ENCODE results near the gene PRRG2.

The PRRG2 gene

GRCh38 chr19:49560358-49560900 is 20.7 kb upstream of the PRRG2 start:
- TF ChIP-seq POLR2AphosphoS5 (IDR thresholded peaks at IDR 0.05; ENCODE audit: low read depth, low read length) (no peak), REST (IDR thresholded peaks at IDR 0.05; ENCODE audit: insufficient read depth in 1 of 2, low read depth in 2 of 2, low read length in 2 of 2) (no peak), FOXP2 (optimal IDR thresholded peaks at IDR 0.05; ENCODE audit: borderline replicate concordance, extremely low read depth, extremely low read length, insufficient read depth) (no peak), SIN3A (IDR thresholded peaks at IDR 0.05; ENCODE audit: borderline replicate concordance, insufficient read depth, low read length) (no peak), TAF1 (IDR thresholded peaks at IDR 0.05; ENCODE audit: borderline replicate concordance, insufficient read depth, low read length) (no peak)

DNA sequence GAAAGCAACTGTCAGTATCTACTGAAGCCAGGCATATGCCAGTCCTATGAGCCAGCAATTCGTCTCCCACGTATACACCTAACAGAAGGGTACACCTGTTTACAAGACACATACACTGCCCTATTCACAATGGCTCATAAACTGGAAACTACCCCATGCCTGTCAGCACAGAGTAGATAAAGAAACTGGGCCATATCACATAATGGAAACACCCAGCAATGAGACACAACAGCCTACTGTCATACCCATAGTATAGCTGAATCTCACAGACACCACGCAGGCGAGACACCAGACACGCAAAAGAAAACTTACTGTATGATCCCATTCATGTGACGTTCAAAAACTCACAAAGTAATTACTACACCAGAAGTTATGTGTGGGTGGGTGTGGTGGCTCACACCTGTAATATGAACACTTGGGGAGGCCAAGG is 16.5 kb upstream of the PRRG2 start:
- TF ChIP-seq FOXP2 (optimal IDR thresholded peaks at IDR 0.05; ENCODE audit: borderline replicate concordance, extremely low read depth, extremely low read length, insufficient read depth) (no peak), POLR2AphosphoS5 (IDR thresholded peaks at IDR 0.05; ENCODE audit: low read depth, low read length) (no peak), TAF1 (IDR thresholded peaks at IDR 0.05; ENCODE audit: borderline replicate concordance, insufficient read depth, low read length) (no peak), REST (IDR thresholded peaks at IDR 0.05; ENCODE audit: insufficient read depth in 1 of 2, low read depth in 2 of 2, low read length in 2 of 2) (no peak), SIN3A (IDR thresholded peaks at IDR 0.05; ENCODE audit: borderline replicate concordance, insufficient read depth, low read length) (no peak)

DNA sequence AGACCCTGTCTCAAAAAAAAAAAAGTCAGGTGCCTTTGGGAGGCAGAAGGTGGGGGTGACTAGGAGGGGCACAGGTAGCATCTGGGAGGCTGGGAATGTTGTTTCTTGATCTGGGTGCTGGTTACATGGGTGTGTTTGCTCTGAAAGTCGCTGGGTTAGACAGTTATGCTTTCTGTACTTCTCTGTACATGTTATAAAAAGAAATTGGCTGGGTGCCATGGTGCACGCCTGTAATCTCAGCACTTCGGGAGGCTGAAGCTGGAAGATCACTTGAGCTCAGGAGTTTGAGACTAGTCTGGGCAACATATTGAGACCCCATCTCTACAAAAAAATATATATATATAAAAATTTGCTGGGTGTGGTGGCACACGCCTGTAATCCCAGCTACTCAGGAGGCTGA is 15.9 kb upstream of the PRRG2 start:
- TF ChIP-seq POLR2AphosphoS5 (IDR thresholded peaks at IDR 0.05; ENCODE audit: low read depth, low read length) (no peak), FOXP2 (optimal IDR thresholded peaks at IDR 0.05; ENCODE audit: borderline replicate concordance, extremely low read depth, extremely low read length, insufficient read depth) (no peak), TAF1 (IDR thresholded peaks at IDR 0.05; ENCODE audit: borderline replicate concordance, insufficient read depth, low read length) (no peak), SIN3A (IDR thresholded peaks at IDR 0.05; ENCODE audit: borderline replicate concordance, insufficient read depth, low read length) (no peak), REST (IDR thresholded peaks at IDR 0.05; ENCODE audit: insufficient read depth in 1 of 2, low read depth in 2 of 2, low read length in 2 of 2) (no peak)

- no peak for TF ChIP-seq TAF1 (IDR thresholded peaks at IDR 0.05; ENCODE audit: borderline replicate concordance, insufficient read depth, low read length)
- TF ChIP-seq POLR2AphosphoS5 (IDR thresholded peaks at IDR 0.05; ENCODE audit: low read depth, low read length) = no peak
- TF ChIP-seq REST (IDR thresholded peaks at IDR 0.05; ENCODE audit: insufficient read depth in 1 of 2, low read depth in 2 of 2, low read length in 2 of 2) = no peak
- no peak for TF ChIP-seq FOXP2 (optimal IDR thresholded peaks at IDR 0.05; ENCODE audit: borderline replicate concordance, extremely low read depth, extremely low read length, insufficient read depth)
- no peak for TF ChIP-seq SIN3A (IDR thresholded peaks at IDR 0.05; ENCODE audit: borderline replicate concordance, insufficient read depth, low read length)
Observed at GRCh38 chr19:49566302-49566701, 14.8 kb upstream of the PRRG2 start.

Data from PFSK-1 (cell line).